ENCODE measurements around the gene MGAT4B.

The MGAT4B gene

DNA sequence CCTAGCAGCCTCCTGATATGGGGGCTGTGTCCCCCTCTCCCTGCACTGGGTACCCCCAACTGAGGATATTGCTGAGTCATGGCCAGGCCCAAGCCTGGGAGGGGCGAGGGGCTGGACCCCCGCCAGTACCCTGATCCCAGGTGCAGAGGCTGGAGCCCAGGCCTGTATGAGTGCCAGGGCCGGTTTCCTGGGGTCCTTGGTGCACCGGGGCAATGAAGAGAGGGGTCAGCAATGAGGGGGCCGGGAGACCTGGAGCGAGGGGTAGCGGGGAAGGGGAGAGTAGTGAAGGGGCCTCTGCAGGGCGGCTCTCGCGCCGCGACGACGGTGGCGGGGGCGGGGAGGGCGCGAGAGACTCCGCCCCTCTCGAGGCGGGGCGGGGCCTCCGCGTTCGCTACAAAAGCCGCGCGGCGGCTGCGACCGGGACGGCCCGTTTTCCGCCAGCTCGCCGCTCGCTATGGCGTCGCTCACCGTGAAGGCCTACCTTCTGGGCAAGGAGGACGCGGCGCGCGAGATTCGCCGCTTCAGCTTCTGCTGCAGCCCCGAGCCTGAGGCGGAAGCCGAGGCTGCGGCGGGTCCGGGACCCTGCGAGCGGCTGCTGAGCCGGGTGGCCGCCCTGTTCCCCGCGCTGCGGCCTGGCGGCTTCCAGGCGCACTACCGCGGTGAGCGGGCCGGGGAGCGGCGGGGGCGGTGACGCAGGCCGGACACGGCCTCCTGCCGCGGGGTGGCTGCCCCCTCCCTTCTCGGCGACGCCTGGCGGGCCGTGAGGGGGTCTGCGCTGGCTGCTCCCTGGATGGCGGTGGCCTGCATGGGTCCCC, 14.0 kb upstream of the MGAT4B start, which contains the start of gene SQSTM1:
Gene SQSTM1 (plus strand): TSS at position 423 of the 815 bp plus-strand sequence. CDS start 32 bp downstream, at position 455.
- in situ Hi-C loops (cut with HindIII; ENCODE audit: low sequenced_read_pairs): no loop called here
- peak within 1 kb of the TSS; percentile 80 for H3K4me3 ChIP-seq (ENCODE audit: low read depth, low read length)
- peak; percentile 82 for DNase-seq (ENCODE audit: low read depth, low spot score)
- TF ChIP-seq, protein P1, sequence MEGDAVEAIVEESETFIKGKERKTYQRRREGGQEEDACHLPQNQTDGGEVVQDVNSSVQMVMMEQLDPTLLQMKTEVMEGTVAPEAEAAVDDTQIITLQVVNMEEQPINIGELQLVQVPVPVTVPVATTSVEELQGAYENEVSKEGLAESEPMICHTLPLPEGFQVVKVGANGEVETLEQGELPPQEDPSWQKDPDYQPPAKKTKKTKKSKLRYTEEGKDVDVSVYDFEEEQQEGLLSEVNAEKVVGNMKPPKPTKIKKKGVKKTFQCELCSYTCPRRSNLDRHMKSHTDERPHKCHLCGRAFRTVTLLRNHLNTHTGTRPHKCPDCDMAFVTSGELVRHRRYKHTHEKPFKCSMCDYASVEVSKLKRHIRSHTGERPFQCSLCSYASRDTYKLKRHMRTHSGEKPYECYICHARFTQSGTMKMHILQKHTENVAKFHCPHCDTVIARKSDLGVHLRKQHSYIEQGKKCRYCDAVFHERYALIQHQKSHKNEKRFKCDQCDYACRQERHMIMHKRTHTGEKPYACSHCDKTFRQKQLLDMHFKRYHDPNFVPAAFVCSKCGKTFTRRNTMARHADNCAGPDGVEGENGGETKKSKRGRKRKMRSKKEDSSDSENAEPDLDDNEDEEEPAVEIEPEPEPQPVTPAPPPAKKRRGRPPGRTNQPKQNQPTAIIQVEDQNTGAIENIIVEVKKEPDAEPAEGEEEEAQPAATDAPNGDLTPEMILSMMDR (IDR thresholded peaks at IDR 0.05; ENCODE audit: low read depth, low read length): peak; percentile 4

GRCh38 chr5:179820127-179820482, 13.4 kb upstream of the MGAT4B start:
- TF ChIP-seq, protein P1 (IDR thresholded peaks at IDR 0.05; ENCODE audit: low read depth, low read length): no peak
- no peak for DNase-seq (ENCODE audit: low read depth, low spot score)
- in situ Hi-C loops (cut with HindIII; ENCODE audit: low sequenced_read_pairs): no loop called here
- no peak overlapping the region for H3K4me3 ChIP-seq (ENCODE audit: low read depth, low read length)

- in situ Hi-C loops (cut with HindIII; ENCODE audit: low sequenced_read_pairs): no loop called here
- peak; percentile 66 for DNase-seq (ENCODE audit: low read depth, low spot score)
Observed at GRCh38 chr5:179819296-179820126, 12.8 kb upstream of the MGAT4B start.

GRCh38 chr5:179818746-179819295, 12.2 kb upstream of the MGAT4B start:
- in situ Hi-C loops (cut with HindIII; ENCODE audit: low sequenced_read_pairs): no loop called here
- TF ChIP-seq, protein P1 (IDR thresholded peaks at IDR 0.05; ENCODE audit: low read depth, low read length): no peak
- DNase-seq (ENCODE audit: low read depth, low spot score): peak; percentile 93
- no peak overlapping the region for H3K4me3 ChIP-seq (ENCODE audit: low read depth, low read length)

More at GRCh38 chr5:179819296-179820126, 12.8 kb upstream of the MGAT4B start:
- no peak overlapping the region for H3K4me3 ChIP-seq (ENCODE audit: low read depth, low read length)
- TF ChIP-seq, protein P1 (IDR thresholded peaks at IDR 0.05; ENCODE audit: low read depth, low read length): no peak

GRCh38 chr5:179817890-179818745, 11.5 kb upstream of the MGAT4B start:
- TF ChIP-seq, protein P1 (IDR thresholded peaks at IDR 0.05; ENCODE audit: low read depth, low read length): no peak
- no peak for DNase-seq (ENCODE audit: low read depth, low spot score)
- H3K4me3 ChIP-seq (ENCODE audit: low read depth, low read length): no peak overlapping the region
- in situ Hi-C loops (cut with HindIII; ENCODE audit: low sequenced_read_pairs): no loop called here

DNA sequence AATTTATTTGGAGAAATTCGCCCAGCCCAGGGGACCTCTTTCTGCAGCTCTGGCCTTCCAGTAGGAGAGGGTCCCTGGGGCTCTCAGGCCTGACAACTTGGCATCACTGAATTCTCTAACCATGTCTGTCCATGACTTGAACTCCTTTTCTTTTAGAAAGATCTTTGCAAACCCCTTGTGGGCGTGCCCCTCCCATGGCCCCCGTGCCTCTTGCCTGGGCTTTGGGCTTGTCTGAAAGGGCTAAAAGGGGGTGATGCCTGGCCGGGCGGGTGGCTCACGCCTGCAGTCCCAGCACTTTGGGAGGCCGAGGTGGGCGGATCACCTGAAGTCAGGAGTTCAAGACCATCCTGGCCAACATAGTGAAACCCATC, 10.8 kb upstream of the MGAT4B start:
- in situ Hi-C loops (cut with HindIII; ENCODE audit: low sequenced_read_pairs): no loop called here
- TF ChIP-seq, protein P1 (IDR thresholded peaks at IDR 0.05; ENCODE audit: low read depth, low read length): no peak
- H3K4me3 ChIP-seq (ENCODE audit: low read depth, low read length): peak overlapping the region; percentile 31
- DNase-seq (ENCODE audit: low read depth, low spot score): no peak
